ENCODE measurements around the gene GIMAP1. TPM values are rescaled to one million over a fixed set of nuclear protein-coding genes. Genes with fewer than 3 reads are reported as not detected.

Gene GIMAP1
- total RNA-seq, 1 donor from 2014 or later: not detected

GRCh38 chr7:150685219-150686029, 31.0 kb upstream of the GIMAP1 start, which contains the start of gene GIMAP2:
Gene GIMAP2, plus strand, starts transcription at chr7:150685706. Its CDS starts 1,354 bp downstream, at chr7:150687060.
- H3K4me3 Mint-ChIP-seq: no peak within 1 kb of the TSS
- DNase-seq (ENCODE audit: extremely low spot score, unreplicated experiment): no peak
- H3K27ac Mint-ChIP-seq: no peak within 1 kb of the TSS
- H3K36me3 Mint-ChIP-seq: no peaks in the 10 kb centered on the region
- no peak for TF ChIP-seq CTCF (conservative IDR thresholded peaks at IDR 0.05)
- no peaks in the 10 kb centered on the region for H3K9me3 Mint-ChIP-seq
- H3K4me1 Mint-ChIP-seq (ENCODE audit: unreplicated experiment): no peaks in the 10 kb centered on the region
- H3K27me3 Mint-ChIP-seq: peaks cover 16% of the 10 kb centered on the region

- H3K27me3 Mint-ChIP-seq: peaks cover 16% of the 10 kb centered on the region
- H3K36me3 Mint-ChIP-seq: no peaks in the 10 kb centered on the region
- H3K27ac Mint-ChIP-seq: no peak overlapping the region
- no peak overlapping the region for H3K4me3 Mint-ChIP-seq
- no peak for TF ChIP-seq CTCF (conservative IDR thresholded peaks at IDR 0.05)
- no peak for DNase-seq (ENCODE audit: extremely low spot score, unreplicated experiment)
- no peaks in the 10 kb centered on the region for H3K4me1 Mint-ChIP-seq (ENCODE audit: unreplicated experiment)
- H3K9me3 Mint-ChIP-seq: no peaks in the 10 kb centered on the region
These were observed 30.3 kb upstream of the GIMAP1 start for GRCh38 chr7:150686030-150686631.

- Mint-ChIP-seq H3K4me1 (ENCODE audit: unreplicated experiment) (no peaks in the 10 kb centered on the region), H3K4me3 (no peak overlapping the region), H3K27ac (no peak overlapping the region), H3K27me3 (peaks cover 14% of the 10 kb centered on the region), H3K9me3 (no peaks in the 10 kb centered on the region), H3K36me3 (no peaks in the 10 kb centered on the region)
- no peak for TF ChIP-seq CTCF (conservative IDR thresholded peaks at IDR 0.05)
- DNase-seq (ENCODE audit: extremely low spot score, unreplicated experiment): no peak
These were observed 27.8 kb upstream of the GIMAP1 start for GRCh38 chr7:150688630-150689029.

- Mint-ChIP-seq H3K4me1 (ENCODE audit: unreplicated experiment) (no peaks in the 10 kb centered on the region), H3K27ac (no peak overlapping the region), H3K27me3 (no peaks in the 10 kb centered on the region), H3K9me3 (no peaks in the 10 kb centered on the region), H3K36me3 (no peaks in the 10 kb centered on the region), H3K4me3 (no peak overlapping the region)
- no peak for TF ChIP-seq CTCF (conservative IDR thresholded peaks at IDR 0.05)
- DNase-seq (ENCODE audit: extremely low spot score, unreplicated experiment): no peak
These were observed 20.8 kb upstream of the GIMAP1 start for GRCh38 chr7:150695654-150696053.

- H3K27ac Mint-ChIP-seq: no peak overlapping the region
- no peaks in the 10 kb centered on the region for H3K36me3 Mint-ChIP-seq
- no peak for DNase-seq (ENCODE audit: extremely low spot score, unreplicated experiment)
- no peaks in the 10 kb centered on the region for H3K27me3 Mint-ChIP-seq
- H3K4me3 Mint-ChIP-seq: no peak overlapping the region
- peaks cover 16% of the 10 kb centered on the region for H3K9me3 Mint-ChIP-seq
- no peak for TF ChIP-seq CTCF (conservative IDR thresholded peaks at IDR 0.05)
- H3K4me1 Mint-ChIP-seq (ENCODE audit: unreplicated experiment): no peaks in the 10 kb centered on the region
These were observed 13.2 kb upstream of the GIMAP1 start for GRCh38 chr7:150703209-150703608.
